Tibial nerve (tissue), 4 donors: ENCODE results near the gene PAAF1. TPM values are rescaled to one million over a fixed set of nuclear protein-coding genes. Genes with fewer than 3 reads are reported as not detected.
A peak's percentile ranks its signal among the peaks of the same experiment; 100 is the strongest.

Experiments used
- DNase-seq, 2 donors: peaks; one replicate each; pipeline ENCODE4 v3.0.0-alpha.2; 2019; ENCODE audit warnings: low spot score in 2 of 2
- H3K27ac ChIP-seq, 4 donors: fragments of 200-600 bp; sonication (generic) in 3 of 4; one replicate each; pipeline ENCODE4 v1.5.1; 2017 to 2019; ENCODE audit warnings: mild to moderate bottlenecking in 1 of 4
- H3K27me3 ChIP-seq, 2 donors: fragments of 200-600 bp; sonication (generic) in 1 of 2; one replicate each; pipeline versions ENCODE4 v1.5.1 to v1.6.0; 2017 to 2019
- H3K36me3 ChIP-seq, 3 donors: fragments of 200-600 bp; sonication (generic); one replicate each; pipeline ENCODE4 v1.5.1; 2018 to 2019
- H3K4me1 ChIP-seq, 4 donors: fragments of 200-600 bp; sonication (generic) in 3 of 4; one replicate each; pipeline ENCODE4 v1.5.1; 2017 to 2019
- H3K4me3 ChIP-seq, 4 donors: fragments of 200-600 bp; sonication (generic) in 3 of 4; one replicate each; pipeline ENCODE4 v1.5.1; 2017 to 2019; ENCODE audit warnings: mild to moderate bottlenecking in 1 of 4, moderate library complexity in 1 of 4
- H3K9me3 ChIP-seq, 4 donors: fragments of 200-600 bp; sonication (generic) in 3 of 4; one replicate each; pipeline ENCODE4 v1.5.1; 2017 to 2019
- CTCF ChIP-seq, 5 experiments: fragments of 200-600 bp in 3 of 5; fragments of 450-650 bp in 2 of 5; sonication (generic) in 3 of 5; IDR thresholded peaks; one replicate each; pipeline ENCODE4 v1.5.1; 2016 to 2019; ENCODE audit warnings: antibody characterized with exemption in 5 of 5, mild to moderate bottlenecking in 3 of 5, moderate library complexity in 2 of 5
- EP300 ChIP-seq, 2 donors: sonication (generic); formaldehyde crosslinking; IDR thresholded peaks; one replicate each; pipeline ENCODE4 v1.6.1; 2017; ENCODE audit warnings: antibody characterized with exemption in 2 of 2, mild to moderate bottlenecking in 1 of 2
- POLR2A ChIP-seq, 2 donors: fragments of 450-650 bp; IDR thresholded peaks; one replicate each; pipeline ENCODE4 v1.6.1; 2017; ENCODE audit warnings: antibody characterized with exemption in 2 of 2, mild to moderate bottlenecking in 2 of 2, moderate library complexity in 2 of 2
- WGBS, 2 donors: methylation state at CpG; one replicate each; pipeline ENCODE4 v1.1.5; 2018; 5-methylcytosine and 5-hydroxymethylcytosine counted together
- total RNA-seq, 4 donors: library from RNA; depleted of rRNA; stranded (reverse); fragments of >200 nt; gene quantifications; one replicate each; pipeline ENCODE4 v1.1.0, GENCODE V29; 2016

Gene PAAF1
- total RNA-seq, 4 donors from 2014 or later = 24.9 to 39.1 (median 32.7) TPM

DNA sequence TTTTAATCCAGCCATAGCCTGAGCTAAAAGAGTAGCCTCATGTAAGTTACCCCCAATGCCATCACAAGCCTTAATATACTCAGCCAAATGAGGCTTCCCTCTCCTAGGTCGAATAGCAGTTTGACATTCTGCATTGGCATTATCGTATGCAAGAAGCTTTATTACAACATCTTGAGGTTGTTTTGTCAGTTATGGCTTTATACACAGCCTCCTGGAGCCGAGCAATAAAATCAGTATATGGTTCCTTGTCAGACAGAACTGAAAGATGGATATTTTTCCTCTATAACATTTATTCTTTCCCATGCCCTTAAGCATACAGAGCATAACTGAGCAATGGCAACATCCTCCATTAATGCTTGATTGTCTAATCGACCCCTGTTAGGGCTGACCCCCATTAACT is 68.6 kb downstream of the PAAF1 start:
- DNase-seq = no peak
- Histone ChIP-seq H3K4me3 (no peak overlapping the region), H3K36me3 (no peaks in the 10 kb centered on the region), H3K27ac (peak overlapping the region in 1 of 4 donors; percentile 71), H3K9me3 (no peaks in the 10 kb centered on the region), H3K27me3 (no peaks in the 10 kb centered on the region), H3K4me1 (peaks cover 0 to 22% (median 2%) of the 10 kb centered on the region in 4 donors)
- no peak for TF ChIP-seq CTCF (IDR thresholded peaks at IDR 0.05)
- TF ChIP-seq EP300 (IDR thresholded peaks at IDR 0.05) = no peak
- no peak for TF ChIP-seq POLR2A (IDR thresholded peaks at IDR 0.05)
- 41 to 44% methylated on average over 4 of the region's 4 CpGs for WGBS, 2 donors

- no peak overlapping the region for H3K4me3 ChIP-seq
- TF ChIP-seq POLR2A (IDR thresholded peaks at IDR 0.05) = no peak
- no peak for TF ChIP-seq CTCF (IDR thresholded peaks at IDR 0.05)
- TF ChIP-seq EP300 (IDR thresholded peaks at IDR 0.05) = no peak
- 85 to 90% methylated on average over 13 of the region's 13 CpGs for WGBS, 2 donors
- H3K27ac ChIP-seq = no peak overlapping the region
- H3K9me3 ChIP-seq = no peaks in the 10 kb centered on the region
- no peak for DNase-seq
- H3K36me3 ChIP-seq = no peaks in the 10 kb centered on the region
- peaks cover 0 to 22% (median 2%) of the 10 kb centered on the region in 4 donors for H3K4me1 ChIP-seq
- no peaks in the 10 kb centered on the region for H3K27me3 ChIP-seq
Observed at GRCh38 chr11:73946798-73947458, 70.1 kb downstream of the PAAF1 start.

DNA sequence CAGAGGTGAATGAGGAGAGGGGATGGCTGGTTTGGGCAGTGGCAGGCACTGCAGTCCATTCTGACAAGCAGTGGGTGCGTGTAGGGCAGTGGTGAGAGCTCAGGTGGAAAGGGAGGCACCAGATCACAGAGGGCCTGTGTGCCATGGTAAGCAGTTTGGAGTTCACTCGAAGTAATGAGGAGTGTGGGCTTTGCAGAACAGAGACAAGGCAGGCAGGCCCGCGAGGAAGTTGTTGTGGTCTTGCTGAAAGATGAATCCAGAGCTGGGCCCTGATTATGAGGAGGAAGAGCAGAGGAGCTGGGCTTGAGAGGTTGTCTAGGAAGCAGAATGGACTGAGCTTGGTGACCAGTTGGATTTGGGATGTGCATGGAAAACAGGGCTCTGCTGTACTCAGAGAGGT is 72.4 kb downstream of the PAAF1 start:
- Histone ChIP-seq H3K27me3 (no peaks in the 10 kb centered on the region), H3K27ac (no peak overlapping the region), H3K4me1 (peaks cover 0 to 14% (median 0%) of the 10 kb centered on the region in 4 donors), H3K4me3 (no peak overlapping the region), H3K36me3 (no peaks in the 10 kb centered on the region), H3K9me3 (no peaks in the 10 kb centered on the region)
- 80 to 91% methylated on average over 4 of the region's 4 CpGs for WGBS, 2 donors
- TF ChIP-seq CTCF (IDR thresholded peaks at IDR 0.05) (no peak), EP300 (IDR thresholded peaks at IDR 0.05) (no peak), POLR2A (IDR thresholded peaks at IDR 0.05) (no peak)
- no peak for DNase-seq

- no peaks in the 10 kb centered on the region for H3K36me3 ChIP-seq
- H3K4me3 ChIP-seq = no peak overlapping the region
- TF ChIP-seq CTCF (IDR thresholded peaks at IDR 0.05) (no peak), EP300 (IDR thresholded peaks at IDR 0.05) (no peak), POLR2A (IDR thresholded peaks at IDR 0.05) (no peak)
- H3K4me1 ChIP-seq = peaks cover 0 to 14% (median 0%) of the 10 kb centered on the region in 4 donors
- no peak for DNase-seq
- no peak overlapping the region for H3K27ac ChIP-seq
- H3K27me3 ChIP-seq = no peaks in the 10 kb centered on the region
- WGBS, 2 donors = 94 to 97% methylated on average over 5 of the region's 5 CpGs
- no peaks in the 10 kb centered on the region for H3K9me3 ChIP-seq
Observed at GRCh38 chr11:73949912-73950311, 73.1 kb downstream of the PAAF1 start.

- H3K4me1 ChIP-seq = peaks cover 0 to 7% (median 0%) of the 10 kb centered on the region in 4 donors
- DNase-seq = no peak
- no peaks in the 10 kb centered on the region for H3K36me3 ChIP-seq
- no peak within 1 kb of the TSS for H3K4me3 ChIP-seq
- peaks cover 0 to 4% of the 10 kb centered on the region in 2 donors for H3K27me3 ChIP-seq
- TF ChIP-seq EP300 (IDR thresholded peaks at IDR 0.05) (no peak), CTCF (IDR thresholded peaks at IDR 0.05) (no peak), POLR2A (IDR thresholded peaks at IDR 0.05) (no peak)
- H3K27ac ChIP-seq = no peak within 1 kb of the TSS
- no peaks in the 10 kb centered on the region for H3K9me3 ChIP-seq
- 75 to 82% methylated on average over 12 of the region's 12 CpGs for WGBS, 2 donors
Observed at GRCh38 chr11:73950869-73951710, 74.3 kb downstream of the PAAF1 start, which contains the start of gene DNAJB13. TSS of gene DNAJB13 (plus strand) at chr11:73951026. CDS start at chr11:73951070, 44 bp downstream.
